ENCODE measurements around the gene SLC36A3.
"Not testable (repeated sequence)": the region's sequence is repeated elsewhere in the genome, so short reads cannot be mapped to it uniquely, and the experiment has no call there.

The SLC36A3 gene

GRCh38 chr5:151238303-151238741 lies 65.2 kb downstream of the SLC36A3 start:
- DNase-seq, result peak in 1 of 2 donors; percentile 77
- no peaks in the 10 kb centered on the region for H3K27me3 ChIP-seq
- peak overlapping the region; percentile 58 to 85 for H3K27ac ChIP-seq
- peaks cover 0 to 31% (median 6%) of the 10 kb centered on the region in 4 donors for H3K4me1 ChIP-seq
- H3K9me3 ChIP-seq, result no peaks in the 10 kb centered on the region
- intact Hi-C loops (cut with DNase I; ENCODE audit: low total_unique reads), result loop anchor here (5.0 kb wide), 1 partner anchor 111 kb away; no protein-coding TSS in a partner anchor
- H3K36me3 ChIP-seq, result no peaks in the 10 kb centered on the region
- peak overlapping the region; percentile 34 to 40 for H3K4me3 ChIP-seq
- no peak for TF ChIP-seq CTCF (IDR thresholded peaks at IDR 0.05)

- H3K9me3 ChIP-seq, result no peaks in the 10 kb centered on the region
- H3K36me3 ChIP-seq, result no peaks in the 10 kb centered on the region
- no peak for TF ChIP-seq CTCF (IDR thresholded peaks at IDR 0.05)
- H3K4me1 ChIP-seq, result peaks cover 0 to 31% (median 6%) of the 10 kb centered on the region in 4 donors
- H3K27me3 ChIP-seq, result no peaks in the 10 kb centered on the region
- peak overlapping the region in 1 of 2 donors; percentile 34 for H3K4me3 ChIP-seq
- H3K27ac ChIP-seq, result peak overlapping the region; percentile 58 to 85
- intact Hi-C loops (cut with DNase I; ENCODE audit: low total_unique reads), result loop anchor here (5.0 kb wide), 1 partner anchor 110 kb away; no protein-coding TSS in a partner anchor
- no peak for DNase-seq
These were observed 65.9 kb downstream of the SLC36A3 start for GRCh38 chr5:151237685-151238084.

GRCh38 chr5:151236888-151237287 lies 66.7 kb downstream of the SLC36A3 start:
- no peaks in the 10 kb centered on the region for H3K9me3 ChIP-seq
- no peak for DNase-seq
- no peaks in the 10 kb centered on the region for H3K27me3 ChIP-seq
- H3K4me3 ChIP-seq, result no peak overlapping the region
- H3K36me3 ChIP-seq, result no peaks in the 10 kb centered on the region
- peaks cover 0 to 31% (median 6%) of the 10 kb centered on the region in 4 donors for H3K4me1 ChIP-seq
- TF ChIP-seq CTCF (IDR thresholded peaks at IDR 0.05), result no peak
- H3K27ac ChIP-seq, result no peak overlapping the region
- intact Hi-C loops (cut with DNase I; ENCODE audit: low total_unique reads), result loop anchor here (5.0 kb wide), 1 partner anchor 110 kb away; no protein-coding TSS in a partner anchor

GRCh38 chr5:151235239-151235571 lies 68.4 kb downstream of the SLC36A3 start:
- Histone ChIP-seq H3K4me1 (peaks cover 0 to 31% (median 6%) of the 10 kb centered on the region in 4 donors), H3K27ac (peak overlapping the region in 1 of 2 donors; percentile 28)
- H3K27me3 ChIP-seq, H3K9me3 ChIP-seq, H3K36me3 ChIP-seq, DNase-seq, H3K4me3 ChIP-seq: not testable (repeated sequence)
- intact Hi-C loops (cut with DNase I; ENCODE audit: low total_unique reads), result loop anchor here (5.0 kb wide), 1 partner anchor 108 kb away; no protein-coding TSS in a partner anchor

GRCh38 chr5:151234476-151235238 lies 68.9 kb downstream of the SLC36A3 start:
- peak; percentile 73 to 80 for DNase-seq
- intact Hi-C loops (cut with DNase I; ENCODE audit: low total_unique reads), result loop anchor here (5.0 kb wide), 1 partner anchor 107 kb away; no protein-coding TSS in a partner anchor
- peaks cover 0 to 31% (median 6%) of the 10 kb centered on the region in 4 donors for H3K4me1 ChIP-seq
- no peaks in the 10 kb centered on the region for H3K36me3 ChIP-seq
- no peaks in the 10 kb centered on the region for H3K9me3 ChIP-seq
- TF ChIP-seq CTCF (IDR thresholded peaks at IDR 0.05), result no peak
- peak overlapping the region in 1 of 2 donors; percentile 28 for H3K27ac ChIP-seq
- H3K27me3 ChIP-seq, result no peaks in the 10 kb centered on the region
- H3K4me3 ChIP-seq, result no peak overlapping the region

GRCh38 chr5:151233616-151234085 lies 69.9 kb downstream of the SLC36A3 start:
- H3K4me3 ChIP-seq, result no peak overlapping the region
- no peaks in the 10 kb centered on the region for H3K36me3 ChIP-seq
- peaks cover 0 to 25% (median 6%) of the 10 kb centered on the region in 4 donors for H3K4me1 ChIP-seq
- no peaks in the 10 kb centered on the region for H3K27me3 ChIP-seq
- H3K27ac ChIP-seq, result no peak overlapping the region
- intact Hi-C loops (cut with DNase I; ENCODE audit: low total_unique reads), result no loop called here
- DNase-seq, result no peak
- TF ChIP-seq CTCF (IDR thresholded peaks at IDR 0.05), result no peak
- no peaks in the 10 kb centered on the region for H3K9me3 ChIP-seq
